Activated CD8-positive, alpha-beta memory T cell treated with anti-CD3 and anti-CD28 coated beads, Interleukin-2, amount 50 U/mL, for 48 hours (primary cell): ENCODE results near the gene GJC2.

Experiments
- DNase-seq: peaks from one replicate; pipeline ENCODE4 v3.0.0-alpha.2; 2020

The GJC2 gene

DNA sequence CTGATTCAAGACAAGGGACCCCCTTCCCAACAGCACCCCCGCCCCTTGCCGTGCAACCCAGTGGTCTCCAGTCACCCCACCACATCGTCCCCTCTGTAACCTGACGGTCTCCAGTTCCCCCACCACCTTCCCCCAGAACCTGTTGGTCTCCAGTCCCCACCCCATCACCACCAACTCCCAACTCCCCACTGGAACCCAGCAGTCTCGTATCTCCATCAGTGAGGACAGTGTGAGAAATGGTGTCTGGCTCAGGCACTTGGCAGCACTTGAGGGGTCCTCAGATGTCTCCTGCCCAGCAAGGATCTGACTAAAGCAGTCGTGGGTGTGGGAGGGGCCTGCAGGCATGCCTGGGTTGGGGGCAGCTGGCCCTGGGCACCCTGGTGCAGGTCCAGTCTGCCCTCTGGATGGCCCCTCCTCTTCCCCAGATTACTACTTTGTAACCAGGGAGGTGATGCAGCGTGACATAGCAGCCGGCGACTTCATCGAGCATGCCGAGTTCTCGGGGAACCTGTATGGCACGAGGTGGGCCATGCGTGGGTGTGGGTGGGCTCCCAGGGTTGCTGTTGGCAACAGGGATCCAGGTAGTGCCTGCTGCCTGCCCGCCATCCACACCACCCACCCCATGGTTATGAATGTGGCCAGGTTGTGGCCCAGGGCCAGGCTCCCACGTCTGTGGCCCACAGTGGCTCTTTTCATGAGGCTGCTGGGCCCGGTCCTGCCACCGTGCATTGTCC is 3.1 kb upstream of the GJC2 start:
- DNase-seq, result no peak

DNA sequence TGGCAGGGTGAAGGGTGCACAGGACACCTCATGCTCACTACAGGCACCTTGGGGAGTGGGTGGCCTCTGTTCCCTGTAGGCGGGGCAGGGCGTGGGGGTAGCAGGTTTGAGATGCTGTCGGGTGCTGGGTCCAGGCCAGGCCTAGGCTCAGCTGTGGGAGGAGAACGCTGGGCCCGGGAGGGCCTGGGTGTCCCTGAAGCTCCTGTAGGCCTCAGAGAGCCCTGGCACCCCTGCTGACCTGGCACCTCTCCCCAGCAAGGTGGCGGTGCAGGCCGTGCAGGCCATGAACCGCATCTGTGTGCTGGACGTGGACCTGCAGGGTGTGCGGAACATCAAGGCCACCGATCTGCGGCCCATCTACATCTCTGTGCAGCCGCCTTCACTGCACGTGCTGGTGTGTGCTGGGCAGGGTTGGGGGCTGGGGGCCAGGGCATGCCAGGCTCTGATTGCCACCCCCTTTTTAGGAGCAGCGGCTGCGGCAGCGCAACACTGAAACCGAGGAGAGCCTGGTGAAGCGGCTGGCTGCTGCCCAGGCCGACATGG is 2.5 kb upstream of the GJC2 start:
- no peak for DNase-seq

DNA sequence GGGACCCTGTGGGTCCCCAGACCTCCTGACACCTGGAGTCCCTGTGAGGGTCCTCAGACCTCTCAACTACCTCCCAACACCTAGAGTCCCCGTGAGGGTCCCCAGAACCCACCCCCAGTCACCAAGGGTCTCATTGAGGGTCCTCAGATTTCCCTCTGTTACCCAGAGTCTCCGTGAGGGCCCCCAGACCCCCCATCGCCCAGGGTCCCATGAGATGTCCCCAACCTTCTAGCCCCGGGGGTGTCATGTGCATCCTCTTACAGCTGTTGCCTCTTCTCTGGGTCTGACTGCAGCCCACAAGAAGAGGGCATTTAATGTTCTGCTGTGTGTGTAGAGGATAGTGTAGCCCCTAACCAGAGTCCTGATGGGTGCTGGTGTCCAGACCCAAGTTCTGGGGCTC is 2.0 kb upstream of the GJC2 start:
- DNase-seq, result no peak

DNA sequence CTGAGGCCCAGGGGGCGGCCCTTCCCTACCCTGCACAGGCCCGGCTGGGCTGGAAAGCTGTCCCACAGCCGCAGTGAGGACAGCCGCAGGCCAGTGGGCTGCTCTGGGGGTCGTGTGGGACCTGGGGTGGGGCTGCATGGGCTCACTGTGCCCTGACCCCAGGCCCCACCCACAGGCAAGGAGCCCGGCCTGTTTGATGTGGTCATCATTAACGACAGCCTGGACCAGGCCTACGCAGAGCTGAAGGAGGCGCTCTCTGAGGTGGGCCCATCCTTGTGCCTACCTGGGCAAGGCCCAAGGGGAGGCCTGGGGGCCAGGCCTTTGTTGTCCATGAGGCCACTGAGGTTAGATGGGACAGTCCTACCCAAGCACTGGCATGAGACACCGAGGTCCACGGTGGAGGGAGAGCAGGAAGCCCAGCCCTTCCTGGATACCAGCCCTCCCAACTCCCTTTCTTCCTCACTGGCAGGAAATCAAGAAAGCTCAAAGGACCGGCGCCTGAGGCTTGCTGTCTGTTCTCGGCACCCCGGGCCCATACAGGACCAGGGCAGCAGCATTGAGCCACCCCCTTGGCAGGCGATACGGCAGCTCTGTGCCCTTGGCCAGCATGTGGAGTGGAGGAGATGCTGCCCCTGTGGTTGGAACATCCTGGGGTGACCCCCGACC is 1.4 kb upstream of the GJC2 start:
- no peak for DNase-seq

DNA sequence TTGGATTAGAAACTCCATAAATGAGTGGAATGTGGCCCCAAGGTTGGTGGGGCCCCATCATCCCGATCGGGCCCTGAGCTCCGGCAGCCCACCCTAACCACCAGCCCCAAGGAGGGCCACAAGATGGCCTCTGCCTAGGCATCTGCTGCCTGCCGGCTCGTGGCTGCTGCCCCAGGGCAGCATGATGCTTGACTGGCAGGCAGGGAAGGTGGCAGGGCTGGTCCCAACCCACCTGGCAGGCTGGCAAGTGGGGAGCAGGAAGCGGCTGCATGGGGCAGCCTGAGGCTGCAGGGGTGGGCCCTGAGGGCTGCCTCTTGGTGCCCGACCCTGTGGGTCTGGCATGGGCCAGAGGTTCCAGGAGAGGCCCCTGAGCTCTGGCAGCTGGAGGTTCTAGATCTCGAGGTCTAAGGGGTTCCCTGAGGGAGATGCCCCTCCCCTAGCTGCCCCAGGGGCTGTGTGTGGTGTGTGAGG is 760 bp upstream of the GJC2 start:
- no peak for DNase-seq

DNA sequence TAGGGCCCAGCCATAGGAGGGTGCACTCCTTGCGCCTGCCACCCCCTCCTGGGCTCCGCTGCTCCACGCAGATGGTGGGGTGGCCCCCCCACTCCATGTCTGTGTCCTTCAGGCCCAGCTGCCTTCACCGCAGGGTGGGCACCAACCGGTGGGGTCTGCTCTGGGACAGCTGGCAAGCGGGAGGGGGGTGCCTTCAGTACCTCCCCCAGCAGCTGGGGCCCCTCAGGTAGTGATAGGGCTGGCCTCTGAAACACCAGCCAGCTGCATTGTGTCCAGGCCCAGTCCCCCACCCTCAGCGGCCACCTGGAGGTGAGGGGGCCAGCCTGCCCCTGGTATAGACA is 360 bp downstream of the GJC2 start:
- DNase-seq, result no peak

DNA sequence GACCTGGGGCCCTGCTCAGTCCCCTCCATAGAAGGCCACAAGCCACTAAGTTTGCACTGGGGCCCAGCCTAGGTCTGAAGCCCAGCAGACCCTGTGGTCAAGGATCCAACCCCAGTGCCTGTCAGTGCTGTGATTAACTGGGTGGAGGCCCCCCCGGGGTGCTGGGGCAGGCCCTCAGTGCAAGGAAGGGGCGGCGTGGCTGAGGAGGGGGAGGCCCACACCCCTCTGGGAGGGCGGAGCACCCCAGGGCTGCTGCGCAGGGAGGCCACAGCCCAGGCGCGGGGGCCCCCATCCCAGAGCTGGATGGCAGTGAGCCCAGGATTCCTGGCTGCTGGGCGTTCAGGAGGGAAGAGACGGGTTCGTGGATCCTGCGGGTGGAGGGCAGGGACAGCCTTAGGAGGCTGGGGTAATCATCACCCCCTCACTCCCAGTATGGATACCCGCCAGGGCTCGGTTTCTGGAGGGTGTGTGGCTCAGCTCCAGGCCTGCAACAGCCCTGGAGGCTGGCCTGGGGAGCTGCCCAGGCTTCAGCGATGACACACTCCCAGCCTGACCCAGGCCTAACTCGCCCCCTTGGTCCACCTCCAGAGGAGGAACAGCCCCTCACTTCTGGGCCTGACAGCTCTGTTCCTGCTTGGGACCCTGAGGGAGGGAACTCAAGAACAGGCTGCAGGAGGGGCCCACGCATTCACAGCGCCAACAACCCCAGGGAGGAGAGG is 890 bp downstream of the GJC2 start:
- no peak for DNase-seq

DNA sequence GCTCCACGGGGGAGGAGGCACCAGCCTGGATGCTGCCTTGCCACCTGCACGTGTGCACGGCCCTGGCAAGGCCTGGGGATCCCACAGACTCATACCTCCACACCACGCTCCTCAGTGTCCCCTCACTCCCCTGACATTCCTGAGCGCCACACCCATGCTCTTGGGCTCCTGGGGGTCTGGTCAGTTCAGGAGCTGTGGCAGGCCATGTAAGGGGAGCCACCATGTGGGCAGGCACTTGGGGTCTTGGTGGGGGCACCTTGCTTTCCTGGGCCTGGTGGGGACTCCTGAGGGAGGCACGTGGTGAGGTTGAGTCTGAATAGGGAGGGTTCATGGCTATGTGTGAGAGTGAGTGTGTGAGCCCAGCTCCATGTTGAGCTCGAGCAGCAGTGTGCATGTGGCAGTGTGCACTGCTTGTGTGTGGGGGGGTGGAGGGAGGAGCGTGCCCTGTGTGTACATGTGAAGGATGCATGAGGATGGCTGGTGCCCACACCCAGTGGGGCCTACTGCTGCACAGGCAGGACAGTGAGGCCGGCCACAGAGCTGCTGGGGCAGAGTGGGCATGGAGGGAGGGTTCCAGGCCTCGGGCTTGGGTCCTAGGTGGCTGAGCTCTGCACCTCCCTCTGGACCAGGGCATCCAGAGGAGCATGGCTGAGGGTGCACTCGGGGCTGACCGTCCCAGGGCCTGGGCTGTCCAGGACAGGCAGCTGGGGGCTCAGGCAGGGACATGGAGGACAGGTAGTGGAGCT is 1.6 kb downstream of the GJC2 start:
- no peak for DNase-seq

DNA sequence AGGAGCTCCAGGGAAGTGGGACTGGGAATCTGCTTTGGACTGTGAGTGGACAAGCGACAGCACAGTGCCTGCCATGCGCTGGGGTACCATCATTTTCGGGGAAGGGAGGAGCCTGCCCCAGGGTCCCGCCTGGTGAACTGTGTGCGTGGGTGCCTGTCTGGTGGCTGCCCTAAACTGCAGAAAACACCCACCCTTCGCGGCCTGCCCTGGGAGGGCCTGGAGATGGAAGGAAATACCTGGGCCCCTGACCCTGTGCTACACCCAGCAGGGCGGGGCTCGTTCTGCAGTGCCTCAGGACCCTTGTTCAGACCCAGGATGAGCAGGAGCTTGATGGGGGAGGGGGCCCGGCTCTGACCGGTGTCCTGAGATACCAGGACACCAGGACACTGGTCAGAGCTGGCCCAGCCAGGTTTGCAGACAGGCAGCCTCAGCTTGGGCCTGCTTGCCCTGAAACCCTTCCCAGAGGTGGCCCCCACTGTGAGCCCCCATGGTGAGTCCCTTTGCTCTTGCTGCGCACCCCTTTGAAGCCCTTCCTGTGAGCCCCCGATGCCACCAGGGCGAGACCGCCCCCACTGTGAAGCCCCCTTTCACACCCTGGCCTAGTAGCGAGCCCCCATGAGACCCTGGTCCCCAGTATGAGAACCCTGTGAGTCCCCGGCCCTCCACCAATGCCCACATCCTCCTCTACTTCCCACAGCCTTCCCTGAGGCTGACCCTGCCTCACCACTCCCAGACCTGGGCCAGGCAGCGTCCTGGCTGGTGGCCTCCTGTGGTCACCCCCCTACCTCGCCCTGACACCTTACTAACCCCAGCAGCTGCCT is 2.6 kb downstream of the GJC2 start:
- DNase-seq, result no peak

DNA sequence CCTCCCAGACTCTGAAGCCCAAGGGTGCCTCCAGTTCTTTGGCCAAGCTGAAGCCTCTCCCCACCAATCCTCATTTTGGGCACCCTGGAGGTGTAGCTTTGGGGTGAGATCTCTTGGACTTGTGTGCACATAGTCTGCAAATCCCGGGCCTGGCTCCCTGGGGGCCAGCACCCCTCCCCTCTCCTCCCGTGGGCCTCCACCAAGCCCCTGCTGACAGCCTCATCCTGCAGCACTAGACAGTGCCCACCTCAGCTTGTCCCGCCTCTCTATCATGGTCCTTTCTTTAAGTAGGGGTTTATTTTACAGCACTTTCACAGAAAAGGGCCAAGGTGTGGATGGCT is 3.2 kb downstream of the GJC2 start:
- no peak for DNase-seq

DNA sequence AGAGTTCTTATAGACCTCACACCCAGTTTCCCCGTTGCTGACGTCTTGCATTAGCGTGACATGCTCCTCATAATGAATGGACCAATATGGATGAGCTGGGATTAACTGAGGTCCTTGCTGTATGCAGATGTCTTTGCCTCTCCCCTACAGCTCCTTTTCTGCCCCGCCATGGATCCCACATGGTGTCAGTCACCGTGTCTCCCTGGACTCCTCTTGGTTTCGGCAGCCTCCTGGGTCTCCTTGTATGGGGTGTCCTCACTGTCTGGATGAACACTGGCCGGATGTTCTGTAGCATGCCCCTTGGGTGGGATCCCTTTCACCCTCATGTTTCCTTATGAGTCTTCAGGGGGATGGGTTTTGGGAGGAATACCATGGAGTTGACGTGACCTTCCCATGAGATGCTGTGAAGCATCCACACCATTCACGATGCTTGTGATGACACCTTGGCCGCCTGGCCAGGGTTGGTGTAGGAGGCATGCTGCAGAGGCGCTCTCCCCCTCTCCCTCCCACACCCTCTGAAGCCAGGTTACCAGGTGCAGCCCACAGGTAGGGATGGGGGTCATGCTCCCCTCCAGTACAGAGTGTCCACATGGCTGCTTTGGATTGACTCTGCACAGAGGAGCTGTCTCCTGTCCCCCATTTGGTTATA is 4.4 kb downstream of the GJC2 start:
- DNase-seq, result no peak

DNA sequence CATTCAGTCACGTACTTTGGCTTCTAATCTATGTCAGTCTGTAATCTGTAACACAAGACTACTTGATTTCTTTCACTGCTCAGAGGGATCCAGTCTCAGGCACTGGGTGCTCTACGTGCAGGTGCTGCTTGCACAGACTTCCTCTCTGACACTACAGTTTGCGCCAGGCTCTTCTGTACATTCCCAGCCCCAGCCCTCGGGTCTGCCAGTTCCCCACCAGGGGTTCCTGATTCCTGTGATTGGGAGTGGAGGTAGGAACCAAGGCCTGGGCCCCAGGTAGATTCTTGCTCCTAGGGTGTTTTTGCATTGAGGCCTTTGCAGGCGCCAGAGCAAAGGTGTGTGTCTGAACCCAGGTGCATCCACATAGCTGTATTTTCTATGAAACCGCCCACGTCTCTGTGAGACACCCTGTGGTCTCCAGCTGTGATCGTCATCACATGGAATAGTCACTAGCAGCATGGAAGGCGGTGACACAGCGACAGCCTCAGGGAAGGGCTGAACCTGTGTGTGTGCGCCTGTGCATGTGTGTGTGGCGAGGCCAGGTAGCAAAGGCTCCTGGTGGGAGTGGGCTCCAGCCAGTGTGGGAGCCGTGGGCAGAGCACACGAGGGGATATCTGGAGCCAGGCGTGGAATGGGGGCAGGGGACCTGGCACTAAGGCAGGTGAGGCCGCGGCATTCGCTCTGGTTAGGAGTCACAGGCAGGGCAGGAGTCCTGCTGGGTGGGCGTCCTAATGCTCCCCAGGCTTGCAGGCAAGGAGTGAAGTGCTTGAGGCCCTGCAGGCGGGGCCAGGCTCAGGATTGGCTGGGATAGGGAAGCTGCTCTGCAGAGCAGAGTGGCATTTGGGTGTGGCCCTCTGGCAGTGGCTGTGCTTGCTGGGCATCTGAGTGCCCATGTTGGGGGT is 5.2 kb downstream of the GJC2 start:
- no peak for DNase-seq

DNA sequence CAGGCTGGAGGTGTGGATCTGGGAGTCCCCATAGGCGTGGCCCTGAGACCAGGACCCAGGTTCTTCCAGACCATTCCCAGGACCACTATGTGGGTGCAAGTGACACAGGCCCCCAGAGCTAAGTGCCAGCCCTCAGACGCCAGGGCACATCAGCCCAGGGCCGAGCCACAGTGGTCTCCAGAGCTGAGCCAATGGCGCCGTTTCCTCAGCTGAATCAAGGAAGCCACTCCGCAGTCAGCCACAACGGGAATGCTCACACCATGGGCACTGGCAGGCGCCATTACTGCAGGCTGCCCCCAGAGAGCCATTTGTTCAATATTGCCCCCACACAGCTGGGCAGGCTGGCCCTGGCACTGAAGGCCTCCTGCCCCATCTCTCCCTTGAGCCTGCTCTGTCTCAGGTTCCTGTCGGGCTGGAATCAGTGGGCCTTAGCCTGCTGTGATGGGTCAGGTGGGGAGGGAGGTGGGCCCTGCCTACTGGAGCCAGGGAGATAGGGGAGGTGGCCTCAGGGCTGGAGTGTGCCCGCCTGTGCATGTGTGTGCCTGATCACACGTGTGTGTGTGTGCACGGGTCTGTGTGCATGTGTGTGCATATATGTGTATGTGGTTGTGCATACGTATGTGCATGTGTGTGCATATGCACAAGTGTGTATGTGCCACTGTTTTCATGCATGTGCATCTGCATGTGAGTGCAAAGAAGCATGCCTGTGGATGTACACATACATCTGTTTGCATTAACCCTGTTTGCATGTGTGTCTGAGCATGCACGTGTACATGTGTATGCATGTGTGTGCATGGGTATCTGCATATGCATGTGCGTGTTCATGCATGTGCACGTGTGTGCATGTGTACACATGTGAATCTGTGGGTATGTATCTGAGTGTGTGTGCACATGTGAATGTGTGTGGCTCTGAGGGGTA is 6.1 kb downstream of the GJC2 start:
- no peak for DNase-seq

DNA sequence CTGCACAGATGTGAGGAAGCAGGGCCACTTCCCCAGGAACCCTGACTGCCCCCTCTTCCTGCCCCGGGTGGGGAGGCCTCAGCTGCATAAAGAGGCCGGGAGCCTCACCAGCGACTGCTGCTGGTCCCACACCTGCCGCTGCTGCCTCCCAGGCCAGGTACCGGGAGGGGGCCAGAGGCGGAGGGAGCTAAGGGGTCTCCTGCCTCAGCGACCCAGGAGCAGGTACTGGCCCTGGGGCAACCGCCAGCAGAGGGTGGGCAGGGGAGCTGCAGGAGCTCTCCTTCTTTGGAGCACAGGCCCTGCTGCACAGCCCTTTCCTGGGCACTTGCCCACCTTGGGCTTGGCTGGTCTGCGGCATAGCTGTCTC is 6.8 kb downstream of the GJC2 start:
- no peak for DNase-seq

DNA sequence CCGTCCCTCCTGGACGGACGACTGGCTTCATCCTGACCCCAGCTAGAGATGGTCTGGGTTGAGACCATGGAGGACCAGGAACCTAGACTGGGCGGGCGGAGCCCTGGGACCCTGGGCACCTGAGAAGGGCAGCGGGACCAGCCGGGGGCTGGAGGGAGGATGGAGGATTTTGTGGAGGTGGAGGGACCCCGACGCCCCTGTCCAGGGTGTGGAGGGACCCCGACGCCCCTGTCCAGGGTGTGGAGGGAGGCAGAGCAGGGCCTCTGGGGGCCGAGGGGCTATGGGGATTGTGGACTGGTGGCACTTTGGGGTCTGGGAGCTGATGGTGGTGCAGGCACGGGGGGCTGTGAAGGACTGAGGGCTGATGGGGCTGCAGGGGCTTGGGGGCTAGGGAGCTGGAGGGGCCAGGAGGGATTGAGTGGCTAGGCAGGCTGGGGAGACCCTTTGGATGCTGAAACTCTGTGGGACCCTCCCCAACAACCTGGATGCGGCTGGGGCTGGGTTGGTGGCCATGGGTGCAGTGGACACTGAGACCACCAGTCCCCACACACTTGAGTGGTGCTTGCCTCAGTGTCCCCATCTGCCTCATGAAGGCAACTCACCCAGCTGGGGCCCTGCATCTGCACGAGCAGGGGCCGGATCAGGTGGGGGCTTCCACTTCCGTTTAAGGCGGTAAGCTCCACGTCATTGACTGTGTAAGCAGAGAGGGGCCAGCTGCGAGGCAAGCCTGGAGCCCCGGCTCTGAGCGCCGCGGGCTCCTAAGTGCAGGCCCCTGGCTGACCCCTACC is 7.4 kb downstream of the GJC2 start:
- DNase-seq, result no peak

DNA sequence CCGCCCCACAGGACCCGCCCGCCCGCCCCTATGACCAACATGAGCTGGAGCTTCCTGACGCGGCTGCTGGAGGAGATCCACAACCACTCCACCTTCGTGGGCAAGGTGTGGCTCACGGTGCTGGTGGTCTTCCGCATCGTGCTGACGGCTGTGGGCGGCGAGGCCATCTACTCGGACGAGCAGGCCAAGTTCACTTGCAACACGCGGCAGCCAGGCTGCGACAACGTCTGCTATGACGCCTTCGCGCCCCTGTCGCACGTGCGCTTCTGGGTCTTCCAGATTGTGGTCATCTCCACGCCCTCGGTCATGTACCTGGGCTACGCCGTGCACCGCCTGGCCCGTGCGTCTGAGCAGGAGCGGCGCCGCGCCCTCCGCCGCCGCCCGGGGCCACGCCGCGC is 8.0 kb downstream of the GJC2 start:
- DNase-seq, result no peak

DNA sequence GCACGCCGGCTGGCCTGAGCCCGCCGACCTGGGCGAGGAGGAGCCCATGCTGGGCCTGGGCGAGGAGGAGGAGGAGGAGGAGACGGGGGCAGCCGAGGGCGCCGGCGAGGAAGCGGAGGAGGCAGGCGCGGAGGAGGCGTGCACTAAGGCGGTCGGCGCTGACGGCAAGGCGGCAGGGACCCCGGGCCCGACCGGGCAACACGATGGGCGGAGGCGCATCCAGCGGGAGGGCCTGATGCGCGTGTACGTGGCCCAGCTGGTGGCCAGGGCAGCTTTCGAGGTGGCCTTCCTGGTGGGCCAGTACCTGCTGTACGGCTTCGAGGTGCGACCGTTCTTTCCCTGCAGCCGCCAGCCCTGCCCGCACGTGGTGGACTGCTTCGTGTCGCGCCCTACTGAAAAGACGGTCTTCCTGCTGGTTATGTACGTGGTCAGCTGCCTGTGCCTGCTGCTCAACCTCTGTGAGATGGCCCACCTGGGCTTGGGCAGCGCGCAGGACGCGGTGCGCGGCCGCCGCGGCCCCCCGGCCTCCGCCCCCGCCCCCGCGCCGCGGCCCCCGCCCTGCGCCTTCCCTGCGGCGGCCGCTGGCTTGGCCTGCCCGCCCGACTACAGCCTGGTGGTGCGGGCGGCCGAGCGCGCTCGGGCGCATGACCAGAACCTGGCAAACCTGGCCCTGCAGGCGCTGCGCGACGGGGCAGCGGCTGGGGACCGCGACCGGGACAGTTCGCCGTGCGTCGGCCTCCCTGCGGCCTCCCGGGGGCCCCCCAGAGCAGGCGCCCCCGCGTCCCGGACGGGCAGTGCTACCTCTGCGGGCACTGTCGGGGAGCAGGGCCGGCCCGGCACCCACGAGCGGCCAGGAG is 8.6 kb downstream of the GJC2 start:
- no peak for DNase-seq
